IgD-negative memory B cell (primary cell): Measurements from ENCODE around the gene KIAA1217. TPM values are rescaled to one million over a fixed set of nuclear protein-coding genes. Genes with fewer than 3 reads are reported as not detected.
"Not testable (repeated sequence)": the region's sequence is repeated elsewhere in the genome, so short reads cannot be mapped to it uniquely, and the experiment has no call there.

Experiments used
- H3K27ac Mint-ChIP-seq, 3 donors: one replicate each; pipeline ENCODE4 v1.8.0; 2020 to 2022; ENCODE audit warnings: mild to moderate bottlenecking in 3 of 3, mixed read lengths in 3 of 3, moderate library complexity in 1 of 3
- H3K27me3 Mint-ChIP-seq: one replicate; pipeline ENCODE4 v1.8.0; 2021; ENCODE audit warnings: mixed read lengths
- H3K36me3 Mint-ChIP-seq: one replicate; pipeline ENCODE4 v1.8.0; 2020; ENCODE audit warnings: mild to moderate bottlenecking, mixed read lengths
- H3K4me1 Mint-ChIP-seq, 3 donors: one replicate each; pipeline ENCODE4 v1.8.0; 2020 to 2022; ENCODE audit warnings: mixed read lengths in 3 of 3, mild to moderate bottlenecking in 1 of 3
- H3K4me3 Mint-ChIP-seq, 4 donors: one replicate each; pipeline ENCODE4 v1.8.0; 2020 to 2022; ENCODE audit warnings: mild to moderate bottlenecking in 4 of 4, mixed read lengths in 4 of 4, moderate library complexity in 3 of 4
- H3K9me3 Mint-ChIP-seq, 3 donors: one replicate each; pipeline ENCODE4 v1.8.0; 2020 to 2021; ENCODE audit warnings: mixed read lengths in 3 of 3, mild to moderate bottlenecking in 1 of 3
- polyA plus RNA-seq: library from polyadenylated mRNA; unstranded; fragments of 300-500 nt; fragmentation: Illumina TruSeq; gene quantifications from one replicate; pipeline ENCODE4 v1.2.3, GENCODE V29; 2021

KIAA1217 gene
- polyA plus RNA-seq, 1 donor from 2014 or later, result not detected

DNA sequence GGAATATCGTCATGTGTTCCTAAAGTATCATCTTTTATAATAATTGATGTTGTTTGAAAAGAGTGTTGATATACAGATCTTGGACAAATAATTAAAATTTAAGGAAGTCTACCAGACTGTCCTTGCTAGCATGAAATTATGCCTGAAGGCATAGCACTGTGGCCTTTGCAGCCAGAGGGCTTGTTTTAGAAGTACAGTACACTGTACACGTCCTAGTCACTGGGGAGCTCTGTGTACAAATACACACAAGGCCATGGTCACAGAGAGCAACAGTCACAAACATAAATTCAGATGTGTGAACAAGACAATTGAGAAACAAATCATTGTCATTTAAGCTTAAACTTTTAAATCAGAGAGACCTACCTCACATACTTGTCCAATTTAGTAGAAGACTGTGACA, 133.0 kb downstream of the KIAA1217 start:
- no peaks in the 10 kb centered on the region for H3K36me3 Mint-ChIP-seq

DNA sequence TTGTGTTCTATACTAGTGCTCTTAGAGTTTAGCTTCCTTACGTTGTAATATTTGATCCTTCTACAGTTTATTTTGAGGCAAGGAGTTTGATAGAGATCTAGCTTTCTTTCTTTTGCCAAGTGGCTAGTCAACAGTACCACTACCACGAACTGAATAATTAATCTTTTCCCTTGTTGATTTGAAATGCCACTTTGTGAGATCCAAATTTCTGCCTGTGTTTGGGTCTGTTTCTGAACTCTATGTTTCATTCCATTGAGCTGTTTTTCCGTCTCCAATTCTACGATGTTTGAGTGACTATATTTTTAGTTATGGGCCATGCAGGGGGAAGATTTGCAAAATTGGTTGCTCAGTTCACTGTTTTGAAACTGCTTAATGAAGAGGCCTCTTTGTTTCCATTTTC, 134.7 kb downstream of the KIAA1217 start:
- H3K4me3 Mint-ChIP-seq, result no peak overlapping the region
- no peaks in the 10 kb centered on the region for H3K27me3 Mint-ChIP-seq

More for the DNA sequence above, 133.0 kb downstream of the KIAA1217 start:
- Mint-ChIP-seq H3K9me3 (peaks cover 0 to 2% (median 2%) of the 10 kb centered on the region in 3 donors), H3K4me1 (peaks cover 0 to under 1% (median 0%) of the 10 kb centered on the region in 3 donors), H3K4me3 (no peak overlapping the region), H3K27me3 (no peaks in the 10 kb centered on the region), H3K27ac (no peak overlapping the region)

GRCh38 chr10:24344279-24344678, 135.3 kb downstream of the KIAA1217 start:
- Mint-ChIP-seq H3K4me3 (no peak overlapping the region), H3K36me3 (no peaks in the 10 kb centered on the region), H3K27me3 (no peaks in the 10 kb centered on the region), H3K27ac (no peak overlapping the region), H3K4me1 (peaks cover 0 to 1% (median 0%) of the 10 kb centered on the region in 3 donors), H3K9me3 (peaks cover 0 to 2% (median 2%) of the 10 kb centered on the region in 3 donors)

More for the DNA sequence above, 134.7 kb downstream of the KIAA1217 start:
- Mint-ChIP-seq H3K36me3 (no peaks in the 10 kb centered on the region), H3K4me1 (peaks cover 0 to 1% (median 0%) of the 10 kb centered on the region in 3 donors), H3K27ac (no peak overlapping the region), H3K9me3 (peaks cover 0 to 2% (median 2%) of the 10 kb centered on the region in 3 donors)

DNA sequence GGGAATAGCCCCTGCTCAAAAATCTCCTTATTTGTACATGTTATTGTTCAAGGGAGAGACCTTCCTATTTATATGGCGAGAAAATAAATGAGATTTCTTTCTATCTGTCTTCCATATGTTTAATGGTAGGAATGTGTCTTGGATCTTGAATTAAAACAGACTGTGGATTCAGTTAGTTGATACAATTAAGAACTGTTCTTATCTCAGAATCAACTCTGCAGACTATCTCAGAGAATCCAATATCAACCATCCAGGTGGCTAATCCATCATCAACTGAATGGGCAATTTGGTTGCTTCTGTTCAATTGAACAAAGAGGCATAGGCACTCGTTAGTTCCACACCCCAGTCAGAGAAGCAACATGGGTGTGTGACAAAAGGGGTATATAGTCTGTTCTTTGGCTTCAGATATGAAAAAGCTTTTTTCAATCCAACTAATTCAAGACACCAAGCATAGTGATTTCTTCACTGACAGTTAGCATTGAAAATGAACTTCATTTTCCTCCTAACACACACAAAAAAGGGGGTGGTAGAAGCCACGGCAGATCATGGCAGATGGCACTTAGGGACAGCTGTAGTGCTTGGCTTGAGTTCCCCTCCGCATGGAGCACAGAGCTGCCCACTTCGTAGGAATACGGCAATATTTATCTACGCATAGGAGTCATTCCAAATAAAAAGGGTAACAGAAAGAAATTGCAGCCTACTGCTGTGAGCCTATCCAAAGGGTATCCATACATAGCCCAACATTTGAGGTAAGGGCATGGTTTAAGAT, 135.9 kb downstream of the KIAA1217 start:
- no peaks in the 10 kb centered on the region for H3K36me3 Mint-ChIP-seq
- no peak overlapping the region for H3K4me3 Mint-ChIP-seq
- peaks cover 0 to 1% (median 0%) of the 10 kb centered on the region in 3 donors for H3K4me1 Mint-ChIP-seq
- no peaks in the 10 kb centered on the region for H3K27me3 Mint-ChIP-seq
- peaks cover 0 to 2% (median 2%) of the 10 kb centered on the region in 3 donors for H3K9me3 Mint-ChIP-seq
- H3K27ac Mint-ChIP-seq, result no peak overlapping the region

DNA sequence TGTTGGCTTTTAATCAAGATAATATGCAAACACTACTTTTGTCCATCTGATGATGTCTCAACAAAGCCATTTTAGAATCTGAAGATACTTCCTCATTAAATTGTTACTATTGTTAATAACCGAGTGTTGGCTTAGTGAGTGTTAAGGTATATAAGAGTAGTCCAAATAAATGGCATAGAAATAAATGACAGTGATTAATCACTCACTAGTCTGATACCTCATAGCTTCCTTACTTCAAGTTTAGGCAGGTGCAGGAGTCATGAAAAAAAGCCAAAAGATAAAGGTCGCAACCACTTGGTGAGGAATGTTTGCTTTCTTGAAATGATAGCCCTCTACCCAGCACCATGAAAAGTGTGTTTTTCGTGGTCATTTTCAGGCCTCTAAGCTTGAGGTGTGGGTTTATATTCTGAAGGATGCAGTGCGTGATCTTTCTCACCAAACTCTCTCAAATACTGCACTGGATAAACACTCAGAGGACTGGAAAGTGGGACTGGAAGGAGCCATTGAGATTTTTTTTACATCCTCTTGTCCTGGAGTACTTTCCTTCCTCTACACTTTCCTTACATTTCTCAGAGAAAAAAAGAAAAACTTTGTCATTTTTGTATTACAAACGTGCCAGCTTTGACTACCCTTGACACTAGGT, 138.1 kb downstream of the KIAA1217 start:
- Mint-ChIP-seq H3K27ac (no peak overlapping the region), H3K4me1 (peaks cover 0 to 1% (median 0%) of the 10 kb centered on the region in 3 donors), H3K36me3 (no peaks in the 10 kb centered on the region), H3K4me3 (no peak overlapping the region), H3K27me3 (no peaks in the 10 kb centered on the region), H3K9me3 (no peaks in the 10 kb centered on the region)

DNA sequence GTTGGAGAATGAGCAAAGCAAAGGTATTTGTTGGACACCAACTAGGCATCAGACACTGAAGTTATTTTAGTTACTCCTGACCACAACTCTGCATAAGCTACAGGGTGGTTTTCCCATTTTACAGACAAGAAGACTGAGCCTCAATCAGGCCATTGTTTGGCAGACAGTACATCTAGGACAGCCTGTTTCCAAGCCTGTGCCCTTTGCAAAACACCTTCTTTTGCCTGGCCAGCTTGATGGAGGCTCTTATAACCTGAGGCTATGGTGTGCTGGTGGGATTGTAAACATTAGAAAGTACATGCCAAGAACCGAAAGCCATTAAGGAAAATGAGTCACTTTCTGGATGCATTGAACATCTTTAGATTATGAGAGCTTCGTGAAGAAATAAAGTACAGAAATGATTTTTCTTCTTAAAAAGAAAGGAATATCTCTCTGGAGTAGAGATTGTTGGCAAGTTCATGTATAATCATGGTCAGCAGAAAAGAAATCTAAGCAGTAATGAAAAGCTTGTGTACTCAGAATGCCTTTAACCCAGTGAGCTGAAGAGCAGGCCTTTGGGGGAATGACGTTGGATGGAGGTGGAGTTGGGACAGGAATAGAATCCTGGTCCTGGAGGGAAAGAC, 140.6 kb downstream of the KIAA1217 start:
- Mint-ChIP-seq H3K36me3 (no peaks in the 10 kb centered on the region), H3K4me1 (peaks cover 0 to 1% (median 0%) of the 10 kb centered on the region in 3 donors), H3K4me3 (no peak overlapping the region)

GRCh38 chr10:24350070-24350921, 141.4 kb downstream of the KIAA1217 start:
- Mint-ChIP-seq H3K9me3 (no peaks in the 10 kb centered on the region), H3K4me1 (peaks cover 0 to 1% (median 0%) of the 10 kb centered on the region in 3 donors), H3K27ac (no peak overlapping the region), H3K36me3 (no peaks in the 10 kb centered on the region), H3K4me3 (no peak overlapping the region), H3K27me3 (no peaks in the 10 kb centered on the region)

More for the DNA sequence above, 140.6 kb downstream of the KIAA1217 start:
- Mint-ChIP-seq H3K9me3 (no peaks in the 10 kb centered on the region), H3K27ac (no peak overlapping the region), H3K27me3 (no peaks in the 10 kb centered on the region)

- H3K4me1 Mint-ChIP-seq, H3K9me3 Mint-ChIP-seq, H3K36me3 Mint-ChIP-seq, H3K27me3 Mint-ChIP-seq, H3K4me3 Mint-ChIP-seq, H3K27ac Mint-ChIP-seq: not testable (repeated sequence)
Measured at GRCh38 chr10:24350922-24351225, 141.9 kb downstream of the KIAA1217 start.

DNA sequence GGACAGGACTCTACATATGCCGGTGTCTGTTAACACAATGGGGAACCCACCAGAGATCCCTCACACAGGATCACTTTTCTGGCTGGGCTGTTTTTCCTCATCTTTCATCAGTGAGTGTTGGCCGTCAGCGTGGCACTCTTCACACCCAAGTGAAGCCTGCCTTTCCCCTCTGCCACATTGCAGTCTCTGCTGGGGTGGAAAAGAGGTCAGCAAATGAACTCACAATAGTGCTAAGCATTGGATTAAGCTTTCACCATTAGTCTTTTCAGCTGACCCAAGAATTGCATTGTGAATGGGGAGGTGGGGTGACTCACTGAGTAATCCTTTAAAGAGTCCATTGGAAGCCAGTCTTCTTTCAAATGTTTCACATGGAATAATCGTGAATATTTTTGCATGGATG, 143.0 kb downstream of the KIAA1217 start:
- Mint-ChIP-seq H3K4me3 (no peak overlapping the region), H3K9me3 (no peaks in the 10 kb centered on the region), H3K27ac (no peak overlapping the region), H3K4me1 (no peaks in the 10 kb centered on the region), H3K27me3 (no peaks in the 10 kb centered on the region), H3K36me3 (no peaks in the 10 kb centered on the region)

- no peak overlapping the region for H3K4me3 Mint-ChIP-seq
- no peaks in the 10 kb centered on the region for H3K36me3 Mint-ChIP-seq
- no peaks in the 10 kb centered on the region for H3K27me3 Mint-ChIP-seq
- H3K27ac Mint-ChIP-seq, result no peak overlapping the region
- no peaks in the 10 kb centered on the region for H3K9me3 Mint-ChIP-seq
- H3K4me1 Mint-ChIP-seq, result no peaks in the 10 kb centered on the region
Measured at GRCh38 chr10:24352399-24352798, 143.5 kb downstream of the KIAA1217 start.

DNA sequence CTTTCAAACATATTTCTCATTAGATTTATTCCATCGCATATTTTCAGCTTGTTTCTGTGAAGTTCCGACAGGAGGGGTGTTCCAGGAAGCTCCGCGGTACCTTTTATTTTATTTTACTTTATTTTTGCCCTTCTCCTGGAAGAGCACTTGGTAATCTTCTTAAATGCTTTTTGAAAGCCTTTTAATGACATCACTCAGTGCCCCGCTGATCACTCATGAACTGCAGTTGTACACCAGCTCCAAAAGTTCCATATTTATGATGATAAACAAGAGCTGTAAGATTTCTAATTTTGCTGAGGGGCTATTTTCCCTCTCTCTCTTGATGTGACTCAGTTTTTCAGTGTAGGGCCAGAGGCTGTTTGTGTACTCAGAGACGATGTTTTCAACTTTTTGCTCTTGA, 144.4 kb downstream of the KIAA1217 start:
- Mint-ChIP-seq H3K27me3 (no peaks in the 10 kb centered on the region), H3K36me3 (no peaks in the 10 kb centered on the region), H3K4me3 (no peak overlapping the region), H3K4me1 (no peaks in the 10 kb centered on the region), H3K9me3 (no peaks in the 10 kb centered on the region), H3K27ac (no peak overlapping the region)

DNA sequence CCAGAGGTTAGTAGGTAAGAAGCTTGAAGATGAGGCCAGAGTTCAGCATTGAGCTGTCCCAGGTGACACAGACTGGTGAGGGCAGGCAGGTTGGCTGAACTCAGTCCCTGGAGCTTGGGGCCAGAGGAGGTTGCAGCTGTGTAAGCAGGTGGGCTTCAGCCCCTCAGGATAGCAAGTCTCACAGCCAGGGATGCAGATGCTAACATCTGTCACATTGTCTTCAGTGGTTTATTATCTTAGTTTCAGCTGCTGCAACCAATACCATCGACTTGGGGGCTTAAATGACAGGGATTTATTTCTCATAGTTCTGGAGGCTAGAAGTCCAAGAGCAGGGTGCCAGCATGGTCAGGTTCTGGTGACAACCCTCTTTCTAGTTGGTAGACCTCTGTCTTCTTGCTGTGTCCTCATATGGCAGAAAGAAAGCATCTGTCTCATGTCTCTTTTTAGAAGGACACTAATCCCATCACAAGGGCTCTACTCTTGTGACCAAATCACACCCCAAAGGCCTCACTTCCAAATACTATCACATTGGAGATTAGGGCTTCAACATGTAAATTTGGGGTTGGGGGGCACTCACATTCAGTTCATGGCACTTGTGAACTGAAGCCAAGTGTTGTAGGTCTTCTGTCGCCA, 146.2 kb downstream of the KIAA1217 start:
- H3K27ac Mint-ChIP-seq, result no peak overlapping the region
- H3K27me3 Mint-ChIP-seq, result no peaks in the 10 kb centered on the region
- no peak overlapping the region for H3K4me3 Mint-ChIP-seq
- no peaks in the 10 kb centered on the region for H3K4me1 Mint-ChIP-seq
- H3K36me3 Mint-ChIP-seq, result no peaks in the 10 kb centered on the region
- no peaks in the 10 kb centered on the region for H3K9me3 Mint-ChIP-seq

GRCh38 chr10:24357344-24358004, 148.5 kb downstream of the KIAA1217 start:
- H3K36me3 Mint-ChIP-seq, result no peaks in the 10 kb centered on the region
- H3K27me3 Mint-ChIP-seq, result no peaks in the 10 kb centered on the region
- no peaks in the 10 kb centered on the region for H3K4me1 Mint-ChIP-seq
- no peak overlapping the region for H3K27ac Mint-ChIP-seq
- H3K4me3 Mint-ChIP-seq, result no peak overlapping the region
- H3K9me3 Mint-ChIP-seq, result no peaks in the 10 kb centered on the region

DNA sequence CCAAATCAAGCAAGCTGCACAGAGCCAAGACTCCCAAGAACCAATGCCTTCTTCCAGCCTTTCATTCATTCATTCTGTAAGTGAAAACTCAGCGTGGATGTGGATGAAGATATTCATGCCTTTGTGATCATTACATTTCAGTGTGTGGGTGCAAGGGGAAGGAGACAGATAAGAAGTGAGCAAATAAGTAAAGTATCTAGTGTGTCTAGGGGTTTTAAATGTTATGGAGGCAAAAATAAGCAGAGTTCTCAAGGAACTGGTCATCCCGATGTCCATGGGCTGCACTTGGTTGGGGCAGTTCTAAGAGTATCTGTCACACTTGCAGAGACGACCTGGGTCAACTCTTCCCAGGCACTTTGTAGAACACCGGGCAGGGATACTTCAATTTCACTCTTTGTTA, 149.1 kb downstream of the KIAA1217 start:
- Mint-ChIP-seq H3K36me3 (no peaks in the 10 kb centered on the region), H3K4me1 (no peaks in the 10 kb centered on the region), H3K9me3 (no peaks in the 10 kb centered on the region), H3K4me3 (no peak overlapping the region), H3K27ac (no peak overlapping the region), H3K27me3 (no peaks in the 10 kb centered on the region)
